ACHN (cell line): ENCODE measurements around the gene ZNG1F.
"Not testable (repeated sequence)": the region's sequence is repeated elsewhere in the genome, so short reads cannot be mapped to it uniquely, and the experiment has no call there.

Experiments
- DNase-seq: peaks from one replicate; pipeline ENCODE4 v3.0.0-alpha.2; 2015
- in situ Hi-C: cut with HindIII; loops from 2 replicates; pipeline ENCODE4 v1.10.0; 2017; ENCODE audit warnings: low sequenced_read_pairs, low pct_ligation_motif_present, low pct_unique_long_range_greater_than_20kb

Gene ZNG1F

GRCh38 chr9:41090922-41091321 lies 98.2 kb downstream of the ZNG1F start:
- DNase-seq, in situ Hi-C loops: not testable (repeated sequence)

GRCh38 chr9:41090386-41090785 lies 98.7 kb downstream of the ZNG1F start:
- in situ Hi-C loops, DNase-seq: not testable (repeated sequence)

GRCh38 chr9:41088450-41089059 lies 100.6 kb downstream of the ZNG1F start:
- in situ Hi-C loops = not testable (repeated sequence)

GRCh38 chr9:41087929-41088328 lies 101.2 kb downstream of the ZNG1F start:
- in situ Hi-C loops, DNase-seq: not testable (repeated sequence)

More at GRCh38 chr9:41088450-41089059, 100.6 kb downstream of the ZNG1F start:
- not testable (repeated sequence) for DNase-seq

- DNase-seq, in situ Hi-C loops: not testable (repeated sequence)
These were observed 101.8 kb downstream of the ZNG1F start for GRCh38 chr9:41087157-41087780.

- in situ Hi-C loops, DNase-seq: not testable (repeated sequence)
These were observed 102.4 kb downstream of the ZNG1F start for GRCh38 chr9:41086685-41087084.

- DNase-seq, in situ Hi-C loops: not testable (repeated sequence)
These were observed 102.9 kb downstream of the ZNG1F start for GRCh38 chr9:41086215-41086614.

- in situ Hi-C loops, DNase-seq: not testable (repeated sequence)
These were observed 106.8 kb downstream of the ZNG1F start for GRCh38 chr9:41082358-41082757.
